Left cardiac atrium (tissue), 4 donors: ENCODE data around the gene AXL. TPM values are rescaled to one million over a fixed set of nuclear protein-coding genes. Genes with fewer than 3 reads are reported as not detected.
"Not testable (repeated sequence)": the region's sequence is repeated elsewhere in the genome, so short reads cannot be mapped to it uniquely, and the experiment has no call there.

Experiments used
- ATAC-seq, 2 donors: fragments of 200-7000 bp; cut with Tn5 transposase; one replicate each; pipeline ENCODE4 v1.9.1; 2020; ENCODE audit warnings: mild to moderate bottlenecking in 2 of 2, moderate library complexity in 2 of 2
- DNase-seq: peaks from one replicate; pipeline ENCODE4 v3.0.0-alpha.2; 2020
- intact Hi-C, 2 donors: fragments of 100-400 bp; cut with DNase I; formaldehyde crosslinking; loops; one replicate each; pipeline versions ENCODE4 v1.14.1 to v1.15.1; 2022 to 2023
- long read RNA-seq: library from polyadenylated mRNA; unstranded; transcript quantifications from one replicate; pipeline ENCODE4 v2.0.0, GENCODE V29; 2021
- total RNA-seq, 2 donors: library from RNA; stranded (reverse); fragmentation: NEBNext Ultra II Directional; extraction: Animal tissue kit (Norgen Biotek cat#: 25700); gene quantifications; one replicate each; pipeline ENCODE4 v1.2.1, GENCODE V29; 2021
- donor health status: DM: no; HTN: yes; CAD: no.
- donor health status: DM: no; HTN: yes; CAD: no; lungs with severe emphysema.
- donor health status: DM: yes; HTN: yes; CAD: no.
- donor health status: Dilated cardiomyopathy.

The AXL gene
- 10 to 100 TPM; 27.5 to 31.8 TPM for total RNA-seq
- long read RNA-seq, partial matches to known transcripts: 3 of 4 reads
- long read RNA-seq, other reads (novel, unspliced or antisense): 0 of 4 reads

DNA sequence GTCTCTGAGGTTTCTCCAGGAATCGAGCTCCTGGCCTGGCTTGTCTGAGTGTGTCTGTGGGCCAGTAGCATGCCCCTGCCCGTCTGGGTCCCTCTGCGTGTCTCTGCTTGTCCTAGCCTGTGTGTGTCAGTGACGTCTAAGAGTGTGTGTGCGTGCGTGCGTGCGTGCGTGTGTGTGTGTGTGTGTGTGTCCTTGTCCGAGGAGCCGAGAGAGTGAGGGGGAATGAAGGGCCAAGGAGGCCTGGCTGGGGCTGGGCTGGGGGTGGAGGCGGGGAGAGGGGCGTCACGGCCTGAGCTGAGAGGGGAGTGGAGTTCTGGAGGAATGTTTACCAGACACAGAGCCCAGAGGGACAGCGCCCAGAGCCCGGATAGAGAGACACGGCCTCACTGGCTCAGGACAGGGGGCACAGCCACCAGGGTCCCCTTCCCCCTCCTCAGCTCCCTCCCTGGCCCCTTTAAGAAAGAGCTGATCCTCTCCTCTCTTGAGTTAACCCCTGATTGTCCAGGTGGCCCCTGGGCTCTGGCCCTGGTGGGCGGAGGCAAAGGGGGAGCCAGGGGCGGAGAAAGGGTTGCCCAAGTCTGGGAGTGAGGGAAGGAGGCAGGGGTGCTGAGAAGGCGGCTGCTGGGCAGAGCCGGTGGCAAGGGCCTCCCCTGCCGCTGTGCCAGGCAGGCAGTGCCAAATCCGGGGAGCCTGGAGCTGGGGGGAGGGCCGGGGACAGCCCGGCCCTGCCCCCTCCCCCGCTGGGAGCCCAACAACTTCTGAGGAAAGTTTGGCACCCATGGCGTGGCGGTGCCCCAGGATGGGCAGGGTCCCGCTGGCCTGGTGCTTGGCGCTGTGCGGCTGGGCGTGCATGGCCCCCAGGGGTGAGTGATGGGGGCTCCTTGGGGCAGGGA lies at the start of gene AXL:
TSS of gene AXL (plus strand) at position 609 of the 893 bp plus-strand sequence. CDS start at position 779, 170 bp downstream.
- ATAC-seq (peak; percentile 80 to 83), DNase-seq (peak; percentile 80)
- intact Hi-C loops: no loop called here

DNA sequence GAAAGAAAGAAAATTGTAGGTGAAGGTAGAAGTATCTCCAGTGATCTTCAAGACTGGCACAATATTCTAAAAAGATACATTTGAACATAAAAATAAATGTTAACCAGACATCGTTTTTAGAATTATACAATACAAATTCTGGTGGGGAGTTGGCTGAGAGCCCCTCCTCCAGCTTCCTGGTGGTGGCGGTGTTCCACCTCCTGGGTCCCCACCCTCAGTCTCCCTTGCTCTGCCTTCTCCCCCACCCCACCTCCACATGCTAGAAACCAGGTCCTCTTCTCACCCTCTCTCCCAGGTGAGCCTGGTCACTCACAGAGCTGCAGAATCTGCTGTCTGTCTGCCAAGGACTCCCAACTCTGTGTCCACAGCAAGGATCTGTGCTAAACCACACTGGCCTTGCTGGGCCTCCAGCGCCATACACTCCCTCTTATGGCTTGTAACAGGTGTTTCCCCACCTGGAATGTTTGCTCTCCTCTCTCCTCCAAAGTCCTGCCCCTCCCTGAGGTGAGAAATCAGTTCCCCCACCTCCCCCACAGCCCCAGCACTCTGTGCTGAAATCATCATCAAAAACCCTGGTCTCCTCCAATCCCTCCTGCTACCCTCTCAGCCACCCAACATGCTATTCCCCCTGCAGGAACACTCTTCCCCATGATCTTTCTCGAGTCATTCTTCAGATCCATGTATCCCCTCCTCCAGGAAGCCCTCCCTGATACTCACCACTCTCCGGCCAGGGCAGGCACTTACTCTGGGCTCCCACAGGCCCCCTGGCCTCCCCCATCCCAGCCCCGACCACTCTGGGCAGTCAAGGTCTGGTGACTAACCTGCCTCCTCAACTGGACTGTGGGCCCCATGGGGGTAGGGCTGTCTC lies 46.5 kb upstream of the AXL start:
- ATAC-seq (no peak), DNase-seq (no peak)
- intact Hi-C loops: no loop called here

DNA sequence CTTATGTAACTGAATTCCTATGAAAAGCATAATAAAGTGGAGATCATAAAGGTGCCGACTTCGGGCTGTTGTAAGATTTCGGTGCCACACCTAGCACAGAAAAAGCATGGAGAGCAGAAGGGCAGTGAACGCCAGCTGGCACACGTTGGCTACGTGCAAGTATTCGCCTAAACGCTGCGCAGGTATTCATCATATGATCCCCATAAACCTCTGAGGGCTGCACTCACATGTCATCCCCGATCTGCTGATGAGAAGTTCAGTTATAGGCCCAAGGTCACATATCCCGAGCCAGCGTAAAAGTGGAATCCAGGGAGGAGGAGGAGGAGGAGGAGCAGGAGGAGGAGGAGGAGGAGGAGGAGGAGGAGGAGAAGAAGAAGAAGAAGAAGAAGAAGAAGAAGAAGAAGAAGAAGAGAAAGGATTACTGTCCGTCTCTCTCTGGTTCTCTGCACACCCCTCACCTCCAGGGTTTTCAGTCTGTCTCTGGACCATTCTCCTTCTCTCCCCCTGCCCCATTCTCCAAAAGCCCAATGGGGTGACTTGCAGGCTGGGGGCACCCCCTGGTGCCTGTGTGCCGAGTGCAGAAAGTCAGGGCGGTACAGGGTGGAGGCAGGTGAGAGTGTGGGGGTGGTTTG lies 44.6 kb upstream of the AXL start:
- intact Hi-C loops: no loop called here
- ATAC-seq: no peak
- DNase-seq: no peak

DNA sequence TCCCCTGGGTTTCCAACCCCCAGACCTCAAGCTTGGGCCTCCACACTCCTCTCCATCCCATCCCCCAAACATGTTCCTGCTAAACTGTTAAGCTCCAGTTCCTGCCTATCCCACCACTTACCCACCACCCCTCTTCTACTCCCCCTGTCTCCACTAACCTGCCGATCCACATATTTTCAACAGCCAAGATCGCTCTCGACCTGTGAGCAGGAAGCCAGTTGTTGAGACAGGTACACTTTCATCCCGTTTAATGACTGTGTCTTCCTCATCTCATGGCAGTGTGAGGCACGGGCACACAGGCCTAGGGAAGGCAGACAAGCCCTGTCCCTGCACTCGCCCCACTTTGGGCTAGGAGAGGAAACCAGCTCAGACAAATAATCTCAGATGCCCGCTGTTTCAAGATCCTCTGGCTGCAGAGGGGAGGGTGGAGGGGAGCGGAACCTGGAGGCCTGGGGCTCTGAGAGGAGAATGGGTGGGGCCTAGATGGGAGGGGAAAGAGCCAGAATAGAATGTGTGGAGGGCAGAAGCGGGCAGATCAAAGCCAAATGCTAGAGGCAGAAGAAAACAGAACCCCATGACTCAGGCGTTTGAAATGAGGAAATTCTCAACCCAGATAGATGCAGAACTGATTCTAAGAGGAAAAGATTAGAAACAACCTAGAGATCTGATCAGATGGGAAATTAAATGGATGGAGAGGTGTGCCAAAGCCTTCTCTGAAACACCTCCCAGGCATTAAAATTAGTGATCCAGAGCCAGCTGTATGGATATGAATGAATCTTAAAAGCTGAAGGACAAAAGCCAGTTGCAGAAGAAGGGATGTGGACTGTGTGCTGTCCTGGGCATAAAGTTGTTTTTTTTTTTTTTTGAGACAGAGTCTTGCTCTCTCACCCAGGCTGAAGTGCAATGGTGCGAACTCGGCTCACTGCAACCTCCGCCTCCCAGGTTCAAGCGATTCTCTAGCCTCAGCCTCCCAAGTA lies 42.9 kb upstream of the AXL start:
- intact Hi-C loops: no loop called here
- ATAC-seq (peak; percentile 63 to 95), DNase-seq (peak; percentile 40)

DNA sequence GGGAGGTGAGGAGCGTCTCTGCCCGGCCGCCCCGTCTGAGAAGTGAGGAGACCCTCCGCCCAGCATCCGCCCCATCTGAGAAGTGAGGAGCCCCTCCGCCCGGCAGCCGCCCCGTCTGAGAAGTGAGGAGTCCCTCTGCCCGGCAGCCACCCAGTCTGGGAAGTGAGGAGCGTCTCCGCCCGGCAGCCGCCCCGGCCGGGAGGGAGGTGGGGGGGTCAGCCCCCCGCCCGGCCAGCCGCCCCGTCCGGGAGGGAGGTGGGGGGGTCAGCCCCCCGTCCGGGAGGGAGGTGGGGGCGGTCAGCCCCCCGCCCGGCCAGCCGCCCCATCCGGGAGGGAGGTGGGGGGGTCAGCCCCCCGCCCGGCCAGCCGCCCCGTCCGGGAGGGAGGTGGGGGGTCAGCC lies 38.9 kb upstream of the AXL start:
- DNase-seq, intact Hi-C loops, ATAC-seq: not testable (repeated sequence)

DNA sequence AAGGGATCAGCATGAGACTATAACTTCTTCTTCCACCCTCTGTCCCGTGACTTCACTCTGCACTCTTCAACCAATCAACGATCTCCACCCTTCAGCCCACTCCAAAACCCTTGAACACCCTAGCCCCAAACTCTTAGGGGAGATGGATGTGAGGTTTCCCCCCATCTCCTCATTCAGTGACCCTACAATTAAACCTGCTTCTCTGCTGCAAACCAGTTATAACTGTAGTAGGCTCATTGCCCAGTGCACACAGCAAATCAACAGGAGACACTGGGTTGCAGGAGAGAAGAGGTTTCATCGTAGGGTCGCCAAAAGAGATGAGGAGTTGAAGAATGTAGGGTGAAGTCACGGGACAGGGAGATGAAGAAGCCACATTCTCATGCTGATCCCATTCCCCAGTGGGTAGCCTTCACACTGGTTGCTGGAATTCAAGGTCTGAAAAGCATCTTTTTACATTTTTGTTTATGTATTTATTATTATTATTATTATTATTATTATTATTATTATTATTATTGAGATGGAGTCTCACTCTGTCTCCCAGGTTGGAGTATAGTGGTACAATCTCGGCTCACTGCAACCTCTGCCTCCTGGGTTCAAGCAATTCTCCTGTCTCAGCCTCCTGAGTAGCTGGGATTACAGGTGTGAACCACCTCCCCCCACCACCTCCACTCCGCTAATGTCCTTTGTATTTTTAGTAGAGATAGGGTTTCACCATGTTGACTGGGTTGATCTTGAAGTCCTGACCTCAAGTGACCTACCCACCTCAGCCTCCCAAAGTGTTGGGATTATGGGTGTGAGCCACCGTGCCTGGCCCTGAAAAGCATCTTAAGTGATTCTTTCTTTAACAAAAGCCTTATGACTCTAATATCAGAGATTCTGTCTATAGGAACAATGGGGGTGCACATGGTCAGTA lies 31.8 kb upstream of the AXL start:
- ATAC-seq (no peak), DNase-seq (no peak)
- intact Hi-C loops: no loop called here

DNA sequence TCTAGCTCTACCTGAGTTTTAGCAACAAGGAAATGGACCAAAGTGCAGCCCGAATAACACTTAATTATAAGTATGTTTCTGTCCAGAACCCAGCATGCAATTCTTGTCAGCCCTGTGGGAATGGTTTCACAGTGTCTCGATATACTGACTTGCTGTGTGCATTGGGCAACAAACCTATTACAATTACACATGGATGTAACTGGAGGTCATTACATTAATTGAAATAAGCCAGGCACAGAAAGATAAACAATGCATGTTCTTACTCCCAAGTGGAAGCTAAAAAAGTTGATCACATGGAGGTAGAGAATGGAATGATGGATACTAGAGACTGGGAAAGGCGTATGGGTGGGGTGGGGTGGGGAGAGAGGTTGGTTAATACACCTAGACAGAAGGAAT lies 31.1 kb upstream of the AXL start:
- DNase-seq: no peak
- no peak for ATAC-seq
- intact Hi-C loops: no loop called here

DNA sequence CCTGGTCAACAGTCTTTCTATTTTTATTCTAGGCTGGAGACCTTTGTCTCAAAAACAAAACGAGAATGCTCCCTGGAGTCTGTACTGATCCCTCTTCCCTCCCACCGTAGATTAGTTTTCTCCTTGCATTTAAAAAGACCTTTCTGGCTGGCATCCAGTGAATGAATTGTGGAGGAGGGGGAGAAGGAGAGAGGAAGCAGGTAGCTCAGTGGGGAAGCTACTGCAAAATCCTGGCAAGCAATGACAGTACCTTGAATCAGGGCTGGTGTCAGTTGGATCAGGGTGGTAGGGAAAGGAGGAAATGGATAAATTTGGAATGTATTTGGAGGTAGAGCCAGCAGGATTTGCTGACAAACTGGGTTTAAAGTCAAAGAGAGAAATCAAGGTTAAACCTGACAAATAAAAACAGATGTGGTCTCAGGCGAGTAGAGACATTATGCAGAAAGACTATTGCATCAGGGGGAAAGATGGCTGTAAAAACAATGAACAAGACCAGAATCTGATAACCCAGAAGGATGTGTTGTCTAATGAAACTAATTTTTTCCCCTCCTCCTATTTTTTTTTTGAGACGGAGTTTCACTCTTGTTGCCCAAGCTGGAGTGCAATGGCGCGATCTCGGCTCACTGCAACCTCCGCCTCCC lies 29.5 kb upstream of the AXL start:
- DNase-seq (no peak), ATAC-seq (no peak)
- intact Hi-C loops: no loop called here

DNA sequence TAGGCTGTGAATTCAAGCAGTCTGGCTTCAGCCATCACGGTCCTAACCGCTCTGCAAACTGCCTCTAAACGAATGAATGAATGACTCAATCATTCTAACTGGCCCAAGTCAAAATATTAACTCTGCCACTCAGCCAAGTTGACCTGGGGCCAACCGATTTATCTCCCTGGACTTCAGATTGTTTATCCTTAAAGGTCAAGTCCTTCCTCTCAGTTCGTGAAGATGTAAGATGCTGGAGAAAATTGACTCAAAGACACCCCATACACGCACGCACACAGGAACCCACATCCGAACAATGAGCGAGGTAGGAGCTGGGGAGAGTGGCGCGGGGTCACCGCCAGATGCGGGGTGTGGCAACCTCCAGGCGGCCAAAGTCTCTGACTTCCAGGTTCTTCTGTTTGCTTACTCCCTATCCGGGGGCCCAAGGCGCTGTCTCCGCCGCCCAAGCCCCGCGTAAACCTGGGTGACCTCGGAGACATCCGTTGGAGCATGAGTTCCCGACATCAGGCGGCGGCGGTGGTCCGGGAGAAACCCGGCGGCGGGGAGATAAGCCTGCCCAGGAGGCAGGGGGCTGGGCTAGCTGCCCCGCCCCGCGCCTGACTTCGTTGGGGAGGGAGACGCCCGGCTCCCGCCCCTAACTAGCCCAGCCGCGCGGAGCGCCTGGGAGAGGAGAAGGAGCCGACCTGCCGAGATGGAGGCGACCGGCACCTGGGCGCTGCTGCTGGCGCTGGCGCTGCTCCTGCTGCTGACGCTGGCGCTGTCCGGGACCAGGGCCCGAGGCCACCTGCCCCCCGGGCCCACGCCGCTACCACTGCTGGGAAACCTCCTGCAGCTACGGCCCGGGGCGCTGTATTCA lies 26.2 kb upstream of the AXL start, which contains the start of gene CYP2S1:
TSS of gene CYP2S1 (plus strand) at position 646 of the 856 bp plus-strand sequence. CDS start at position 692, 46 bp downstream.
- no peak for DNase-seq
- peak; percentile 51 to 80 for ATAC-seq
- intact Hi-C loops: no loop called here

DNA sequence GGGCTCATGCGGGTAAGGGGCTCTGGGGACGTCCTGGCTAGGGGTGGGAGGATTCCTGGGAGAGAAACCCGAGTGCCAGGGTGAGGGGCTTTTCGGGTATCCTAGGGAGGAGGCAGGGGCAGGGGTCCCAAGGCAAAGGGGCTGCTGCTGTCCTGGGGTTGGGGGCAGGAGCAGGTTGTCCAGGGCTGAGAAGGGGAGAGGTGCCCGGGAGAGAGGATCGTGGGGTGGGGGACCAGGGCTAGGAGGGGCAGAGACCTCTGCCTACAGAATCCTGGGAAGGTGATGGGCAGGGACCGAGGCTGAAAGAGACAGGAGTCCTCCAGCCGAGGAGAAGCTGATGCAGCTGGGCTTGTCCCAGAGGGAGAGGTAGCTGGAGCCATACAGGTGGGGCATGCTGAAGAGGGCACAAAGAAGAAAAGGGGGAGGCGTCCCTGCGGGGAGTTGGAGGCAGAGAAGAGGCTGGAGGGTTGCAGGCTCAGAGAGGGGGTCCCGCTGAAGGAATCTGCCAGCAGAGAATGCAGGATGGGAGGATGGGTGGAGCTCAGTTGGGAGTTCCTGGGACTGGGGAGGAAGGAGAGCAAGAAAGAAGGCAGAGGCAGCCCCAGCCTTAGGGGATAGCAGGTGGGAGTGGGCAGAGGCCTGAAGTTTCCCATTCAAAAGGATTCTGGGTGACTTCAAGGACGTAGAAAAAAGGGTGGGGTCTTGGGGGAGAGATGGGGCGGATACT lies 25.4 kb upstream of the AXL start:
- ATAC-seq (peak in 1 of 2 donors; percentile 8), DNase-seq (no peak)
- intact Hi-C loops: no loop called here

DNA sequence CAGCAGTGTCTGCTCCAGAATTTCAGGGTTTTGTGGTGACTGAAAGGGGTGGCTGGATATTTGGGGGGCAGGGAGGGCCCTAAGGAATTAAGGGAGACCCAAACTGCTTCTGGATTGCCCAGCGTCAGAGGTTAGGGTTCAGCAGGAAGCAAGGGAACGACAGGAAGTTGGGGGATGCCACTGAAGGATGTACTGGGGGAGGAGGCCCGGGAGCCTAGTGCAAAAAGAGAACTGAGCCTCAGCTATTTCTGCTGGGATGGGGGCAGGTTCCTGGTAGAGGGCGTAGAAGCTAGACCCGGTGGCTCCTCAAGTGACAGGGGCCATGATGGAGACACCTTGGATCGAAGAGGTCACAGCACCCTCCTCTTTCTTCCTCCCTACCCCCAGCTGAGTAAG lies 24.9 kb upstream of the AXL start:
- ATAC-seq: peak; percentile 8 to 16
- no peak for DNase-seq
- intact Hi-C loops: no loop called here

DNA sequence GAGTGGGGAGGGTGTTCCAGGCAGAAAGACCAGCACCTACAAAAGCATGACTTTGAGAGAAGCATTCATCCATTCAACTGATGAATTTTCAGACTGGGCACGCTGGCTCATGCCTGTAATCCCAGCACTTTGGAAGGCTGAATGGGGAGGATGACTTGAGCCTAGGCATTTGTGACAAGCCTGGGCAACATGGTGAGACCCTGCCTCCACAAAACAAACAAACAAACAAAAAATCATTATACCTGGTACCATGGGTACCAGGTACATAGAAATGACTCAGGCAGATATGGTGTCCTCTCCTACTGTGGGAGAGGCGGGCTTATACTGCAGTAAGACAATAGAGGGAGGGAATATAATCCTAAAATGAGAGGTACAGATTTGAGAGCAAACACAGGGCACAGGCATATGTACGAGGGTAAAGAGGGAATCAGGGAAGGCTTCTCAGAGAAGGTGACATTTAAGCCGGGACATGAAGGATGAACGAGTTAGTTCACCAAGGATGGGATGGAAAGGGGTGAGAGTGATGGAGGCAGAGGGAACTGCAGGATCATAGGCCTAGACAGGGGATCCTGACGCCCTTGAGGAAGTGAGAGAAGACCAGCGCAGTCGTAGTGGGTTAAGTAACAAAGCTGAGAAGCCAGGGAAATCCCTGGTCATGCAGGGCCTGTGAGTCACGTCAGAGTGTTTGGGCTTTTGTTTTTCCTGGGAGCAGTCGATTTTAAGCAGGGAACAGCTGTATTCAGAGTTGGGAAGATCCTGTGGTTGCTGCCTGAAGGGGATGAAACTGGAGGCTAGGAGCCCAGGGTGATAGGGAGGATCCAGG lies 23.1 kb upstream of the AXL start:
- ATAC-seq: peak in 1 of 2 donors; percentile 26
- intact Hi-C loops: no loop called here
- no peak for DNase-seq

DNA sequence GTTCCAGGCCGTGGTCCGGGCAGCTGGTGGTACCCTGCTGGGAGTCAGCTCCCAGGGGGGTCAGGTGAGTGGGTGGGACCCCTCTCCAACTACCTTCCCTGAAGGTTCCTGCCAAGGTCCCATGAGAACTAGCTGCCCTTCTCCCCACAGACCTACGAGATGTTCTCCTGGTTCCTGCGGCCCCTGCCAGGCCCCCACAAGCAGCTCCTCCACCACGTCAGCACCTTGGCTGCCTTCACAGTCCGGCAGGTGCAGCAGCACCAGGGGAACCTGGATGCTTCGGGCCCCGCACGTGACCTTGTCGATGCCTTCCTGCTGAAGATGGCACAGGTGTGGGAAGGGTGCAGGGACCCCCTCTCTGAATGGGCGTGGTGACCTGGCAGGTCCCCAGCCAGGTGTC lies 20.5 kb upstream of the AXL start:
- intact Hi-C loops: no loop called here
- DNase-seq: no peak
- no peak for ATAC-seq

DNA sequence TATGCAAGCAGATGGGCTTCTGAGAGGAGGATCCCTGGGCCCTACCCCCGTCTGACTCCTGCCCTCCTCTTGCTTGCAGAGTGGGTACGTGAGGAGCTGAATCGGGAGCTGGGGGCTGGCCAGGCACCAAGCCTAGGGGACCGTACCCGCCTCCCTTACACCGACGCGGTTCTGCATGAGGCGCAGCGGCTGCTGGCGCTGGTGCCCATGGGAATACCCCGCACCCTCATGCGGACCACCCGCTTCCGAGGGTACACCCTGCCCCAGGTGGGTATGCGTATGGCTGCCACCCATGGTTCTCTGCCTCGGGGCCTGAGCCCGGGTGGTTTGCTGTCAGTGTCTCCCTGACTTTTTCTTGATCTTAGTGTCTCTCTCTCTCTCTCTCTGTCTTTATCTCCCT lies 15.7 kb upstream of the AXL start:
- DNase-seq (no peak), ATAC-seq (no peak)
- intact Hi-C loops: loop anchor here in 1 of 2 donors (10.0 kb wide), 1 partner anchor 241 kb away; the partner anchor contains the start of gene ERICH4
